Measurements from ENCODE around the gene RCBTB2.

DNA sequence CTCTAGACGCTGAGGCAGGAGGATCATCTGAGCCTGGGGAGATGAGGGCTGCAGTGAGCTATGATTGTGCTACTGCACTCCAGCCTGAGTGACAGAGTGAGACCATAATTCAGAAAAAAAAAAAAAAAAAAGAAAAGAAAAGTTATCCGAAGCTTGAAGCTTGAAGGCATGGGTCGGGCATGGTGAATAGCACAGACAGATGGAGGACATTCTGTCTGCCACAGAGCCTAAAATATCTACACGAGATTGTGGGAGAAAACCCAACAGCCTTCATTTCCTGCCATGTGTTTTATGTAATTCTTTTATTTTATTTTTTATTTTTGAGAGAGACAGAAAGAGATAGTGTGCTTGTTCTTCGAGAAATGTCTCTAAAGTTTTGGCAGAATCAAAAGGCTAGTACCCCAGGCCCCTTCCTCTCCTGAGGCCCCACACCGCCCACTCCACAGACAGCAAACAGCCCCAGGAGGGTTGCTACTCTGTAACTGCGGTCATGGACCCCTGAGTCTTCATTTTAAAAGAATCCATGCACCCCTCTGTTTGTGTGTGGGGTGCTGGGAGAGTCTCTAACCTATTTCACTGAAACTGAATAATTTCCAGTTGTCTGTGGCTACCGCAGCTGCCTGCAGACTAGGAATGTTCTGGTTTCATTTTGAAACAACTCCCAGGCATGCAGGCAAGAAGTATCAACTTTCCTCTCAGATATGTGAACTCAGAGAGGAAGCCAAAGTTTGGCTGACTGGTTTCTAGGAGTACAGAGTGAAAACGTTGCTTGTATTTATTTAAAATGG is 38.4 kb upstream of the RCBTB2 start:
- TF ChIP-seq FOXM1 (IDR thresholded peaks at IDR 0.05; ENCODE audit: borderline replicate concordance, low read depth) (no peak), EP300 (IDR thresholded peaks at IDR 0.05; ENCODE audit: borderline replicate concordance) (no peak), TCF12 (IDR thresholded peaks at IDR 0.05; ENCODE audit: low read depth) (no peak), YY1 (IDR thresholded peaks at IDR 0.05; ENCODE audit: low read depth) (no peak), REST (IDR thresholded peaks at IDR 0.05; ENCODE audit: low read depth) (no peak), RAD21 (IDR thresholded peaks at IDR 0.05; ENCODE audit: low read depth) (no peak), CEBPB (IDR thresholded peaks at IDR 0.05) (no peak), USF1 (IDR thresholded peaks at IDR 0.05) (no peak), TAF1 (IDR thresholded peaks at IDR 0.05; ENCODE audit: low read depth) (no peak), TEAD4 (IDR thresholded peaks at IDR 0.05) (no peak), NFIC (IDR thresholded peaks at IDR 0.05) (no peak), EGR1 (IDR thresholded peaks at IDR 0.05) (no peak), CREB1 (IDR thresholded peaks at IDR 0.05; ENCODE audit: low read depth) (no peak)
- TF ChIP-seq, protein P1, sequence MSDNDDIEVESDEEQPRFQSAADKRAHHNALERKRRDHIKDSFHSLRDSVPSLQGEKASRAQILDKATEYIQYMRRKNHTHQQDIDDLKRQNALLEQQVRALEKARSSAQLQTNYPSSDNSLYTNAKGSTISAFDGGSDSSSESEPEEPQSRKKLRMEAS (IDR thresholded peaks at IDR 0.05) = no peak

Data from Ishikawa (cell line).